Stimulated activated CD4-positive, alpha-beta T cell treated with anti-CD3 and anti-CD28 coated beads, Interleukin-15, amount 100 ng/mL, for 48 hours (primary cell): ENCODE data around the gene KIF16B.
"Not testable (repeated sequence)": the region's sequence is repeated elsewhere in the genome, so short reads cannot be mapped to it uniquely, and the experiment has no call there.

Source experiments
- DNase-seq, 2 donors: peaks; one replicate each; pipeline ENCODE4 v3.0.0-alpha.2; 2020; ENCODE audit warnings: low read depth in 2 of 2

KIF16B gene

GRCh38 chr20:16519673-16520072, 53.6 kb downstream of the KIF16B start:
- DNase-seq = not testable (repeated sequence)

GRCh38 chr20:16518784-16519084, 54.5 kb downstream of the KIF16B start:
- DNase-seq = no peak

DNA sequence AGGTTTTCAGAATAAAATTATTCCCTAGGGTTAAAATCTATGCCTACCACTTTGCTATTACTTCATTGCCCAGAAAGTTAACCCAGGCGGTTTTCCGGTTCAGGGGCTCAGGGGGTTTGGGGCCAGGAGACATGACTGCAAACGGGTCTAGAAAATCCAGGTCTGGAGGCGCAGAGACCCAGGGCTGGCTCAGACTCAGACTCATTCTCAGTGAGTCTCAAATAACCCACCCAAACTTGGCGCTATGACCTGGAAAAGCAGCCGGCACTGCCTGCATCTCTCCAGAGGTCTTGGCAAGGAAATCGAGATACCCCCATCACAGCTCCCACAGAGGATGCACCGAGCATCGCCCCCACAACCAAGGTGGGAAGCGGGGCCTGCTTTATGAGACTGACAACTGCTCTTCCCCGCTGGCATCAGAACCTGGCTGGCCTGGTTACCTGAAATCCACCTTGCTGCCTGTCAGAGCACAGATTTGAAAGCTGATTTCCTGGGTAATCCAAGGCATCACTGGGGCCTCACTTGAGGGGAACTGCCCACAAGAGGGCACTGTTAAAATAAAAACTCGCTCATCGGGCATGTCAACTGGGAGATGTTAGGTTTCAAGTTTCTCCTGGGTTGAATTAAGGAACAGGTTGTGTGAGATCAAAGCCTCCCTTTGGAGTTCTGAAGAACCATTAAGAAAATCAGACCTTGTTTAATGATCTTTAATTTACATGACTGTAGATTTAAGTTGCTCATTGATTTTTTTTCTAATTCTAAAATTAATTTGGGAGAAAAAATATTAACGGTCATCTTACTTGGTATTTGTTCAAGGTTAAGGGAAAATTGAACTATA, 55.1 kb downstream of the KIF16B start:
- DNase-seq = no peak

DNA sequence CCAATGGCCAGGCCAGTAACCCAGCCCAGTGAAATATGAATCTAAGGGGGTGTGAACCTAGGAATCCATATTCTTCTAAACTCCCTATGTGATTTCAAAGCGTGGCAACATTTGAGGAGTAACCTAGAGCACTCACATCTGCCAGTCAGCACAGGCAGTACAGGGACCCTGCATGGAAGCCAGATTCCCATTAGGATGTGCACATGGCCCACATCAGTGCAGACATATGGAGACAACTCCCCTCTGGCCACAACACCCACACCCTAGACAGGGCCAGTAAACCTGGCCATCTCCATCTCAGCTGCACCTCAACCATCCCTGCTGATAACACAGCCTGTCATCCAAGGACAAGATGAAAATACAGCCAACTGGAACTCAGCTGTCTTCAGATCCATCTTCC, 56.5 kb downstream of the KIF16B start:
- no peak for DNase-seq

DNA sequence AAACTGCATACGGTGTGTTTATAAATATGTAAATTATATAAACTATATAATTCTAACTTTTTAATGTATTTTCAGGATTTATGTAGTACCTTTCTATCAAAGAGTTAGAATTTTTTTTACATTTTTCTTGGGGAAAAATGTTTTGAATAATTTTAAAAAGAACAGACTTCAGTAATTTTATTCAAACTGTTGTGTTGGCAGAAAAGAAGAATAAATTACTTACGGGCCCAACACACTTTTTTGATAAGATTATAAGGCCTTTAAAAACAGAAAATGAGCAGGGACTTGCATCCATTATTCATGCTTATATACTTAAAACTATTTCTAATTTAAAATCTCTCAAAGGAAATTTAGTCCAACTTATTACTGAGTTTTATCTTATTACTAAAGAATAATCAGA, 58.2 kb downstream of the KIF16B start:
- no peak for DNase-seq

- DNase-seq = no peak
Measured at GRCh38 chr20:16514140-16514539, 59.1 kb downstream of the KIF16B start.

- no peak for DNase-seq
Measured at GRCh38 chr20:16505894-16506293, 67.4 kb downstream of the KIF16B start.

DNA sequence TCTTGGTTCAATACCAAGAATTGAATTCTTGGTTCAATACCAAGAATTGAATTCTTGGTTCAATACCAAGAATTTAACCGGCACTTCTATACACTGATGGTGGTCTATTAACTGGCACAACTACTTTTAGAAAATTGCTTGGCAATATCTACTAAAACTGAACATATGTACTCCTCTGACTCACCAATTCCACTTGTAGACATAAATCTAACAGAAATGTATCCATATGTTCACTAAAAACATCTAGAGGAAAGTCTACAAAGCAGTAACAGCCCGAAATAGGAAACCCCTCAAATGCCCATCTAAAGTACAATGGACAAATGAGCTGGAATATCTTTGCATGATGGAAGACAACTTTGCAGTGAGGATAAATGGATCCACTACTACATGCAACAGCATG, 71.9 kb downstream of the KIF16B start:
- DNase-seq = no peak

GRCh38 chr20:16500197-16500596, 73.1 kb downstream of the KIF16B start:
- DNase-seq = no peak

DNA sequence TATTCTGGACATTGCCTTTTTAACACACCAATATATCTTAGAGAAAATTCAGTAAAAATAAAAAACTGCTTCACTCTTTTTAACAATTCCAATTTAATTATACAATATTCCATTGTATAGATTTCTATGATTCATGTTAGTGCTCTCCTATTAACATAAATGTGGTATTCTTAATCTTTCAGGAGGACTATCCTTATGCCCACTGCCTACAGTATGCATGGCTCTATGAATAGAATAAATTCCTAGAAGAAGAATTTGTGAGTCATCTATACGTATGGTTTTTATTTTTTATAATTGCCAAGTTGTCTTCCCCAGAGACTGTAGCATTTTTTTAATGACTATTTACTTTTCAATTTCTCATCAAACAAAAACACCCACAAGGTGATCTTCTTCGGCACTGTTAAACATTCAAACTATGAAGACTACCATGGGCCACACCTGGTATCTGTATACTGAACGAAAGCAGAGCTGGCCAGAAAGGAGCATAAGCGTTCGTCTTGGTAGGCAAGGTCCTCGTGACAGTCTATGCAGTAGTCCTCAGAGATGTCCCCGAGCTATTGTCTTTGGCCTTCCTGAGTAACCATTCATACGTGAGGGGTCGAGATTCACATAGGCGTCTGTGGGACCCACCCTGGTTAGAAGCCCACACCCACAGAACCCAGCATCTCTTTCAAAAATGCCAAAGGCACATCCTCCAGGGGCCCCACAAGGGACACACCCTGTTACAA, 74.6 kb downstream of the KIF16B start:
- no peak for DNase-seq

- DNase-seq = no peak
Measured at GRCh38 chr20:16497896-16498295, 75.4 kb downstream of the KIF16B start.

- no peak for DNase-seq
Measured at GRCh38 chr20:16493486-16493885, 79.8 kb downstream of the KIF16B start.

DNA sequence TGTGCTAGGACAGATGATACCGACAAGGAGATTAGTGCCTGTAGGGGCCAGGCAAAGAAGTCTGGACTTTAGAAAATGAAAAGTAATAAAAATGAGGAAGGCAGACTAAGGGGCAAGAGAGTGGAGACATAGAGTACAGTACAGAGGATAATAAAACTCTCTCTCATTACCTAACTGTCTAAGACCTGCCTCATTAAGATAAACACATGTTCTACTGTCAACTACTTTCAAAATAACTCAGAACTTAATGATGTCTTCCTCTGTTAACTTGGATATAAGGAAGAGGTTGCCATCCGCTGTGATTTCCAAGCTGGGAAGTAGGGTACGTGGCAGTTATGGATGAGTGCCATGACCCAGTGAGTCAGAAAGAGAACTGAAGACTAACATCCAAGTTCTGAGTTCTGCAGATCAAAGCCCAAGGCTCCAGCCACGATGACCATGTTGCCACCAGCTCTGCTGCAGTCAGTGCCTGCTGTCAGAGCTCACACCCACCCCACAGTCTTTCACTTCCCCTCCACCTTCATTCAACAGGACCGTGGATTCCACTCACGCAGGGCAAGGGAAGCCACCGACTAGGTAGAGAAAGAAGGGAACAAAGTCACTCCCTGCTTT, 81.8 kb downstream of the KIF16B start:
- no peak for DNase-seq

DNA sequence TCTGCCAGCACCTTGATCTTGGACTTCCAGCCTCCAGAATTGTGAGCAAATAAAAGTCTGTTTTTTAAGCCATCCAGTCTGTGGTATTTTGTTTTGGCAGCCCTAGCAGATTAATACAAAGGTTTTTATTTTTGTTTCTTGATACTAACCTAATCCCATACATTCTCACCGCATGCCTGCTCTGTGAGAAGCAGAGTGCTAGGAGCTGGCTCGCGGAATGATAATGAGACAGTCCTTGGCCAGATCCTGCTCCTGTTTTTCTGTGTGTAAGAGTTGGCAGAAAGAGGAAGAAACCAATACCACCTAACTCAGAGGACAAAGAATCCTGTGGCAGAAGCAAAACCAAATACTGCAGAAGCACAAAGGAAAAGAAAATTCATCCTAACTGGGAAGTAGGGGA, 82.6 kb downstream of the KIF16B start:
- DNase-seq = no peak

- DNase-seq = no peak
Measured at GRCh38 chr20:16488616-16489015, 84.6 kb downstream of the KIF16B start.

GRCh38 chr20:16488086-16488485, 85.2 kb downstream of the KIF16B start:
- DNase-seq = no peak

- no peak for DNase-seq
Measured at GRCh38 chr20:16486532-16486931, 86.7 kb downstream of the KIF16B start.

DNA sequence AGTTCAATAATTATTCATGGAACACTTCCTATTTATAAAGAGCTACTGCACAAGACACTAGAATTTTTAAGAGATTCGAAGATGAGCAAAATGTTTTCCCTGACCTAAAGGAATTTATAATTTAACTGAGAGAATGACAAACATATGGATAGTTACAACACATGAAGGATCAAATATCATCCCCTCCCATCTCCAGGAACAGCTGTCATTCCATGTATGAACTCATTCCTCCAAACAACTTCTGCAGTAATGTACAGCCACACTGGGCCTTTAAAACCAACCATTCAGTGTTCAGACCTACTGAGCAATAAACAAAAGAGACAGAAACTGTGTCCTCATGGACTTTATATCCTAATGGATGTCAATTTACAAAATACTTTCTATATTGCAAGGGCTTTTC, 87.8 kb downstream of the KIF16B start:
- no peak for DNase-seq

- DNase-seq = no peak
Measured at GRCh38 chr20:16483024-16483423, 90.2 kb downstream of the KIF16B start.

DNA sequence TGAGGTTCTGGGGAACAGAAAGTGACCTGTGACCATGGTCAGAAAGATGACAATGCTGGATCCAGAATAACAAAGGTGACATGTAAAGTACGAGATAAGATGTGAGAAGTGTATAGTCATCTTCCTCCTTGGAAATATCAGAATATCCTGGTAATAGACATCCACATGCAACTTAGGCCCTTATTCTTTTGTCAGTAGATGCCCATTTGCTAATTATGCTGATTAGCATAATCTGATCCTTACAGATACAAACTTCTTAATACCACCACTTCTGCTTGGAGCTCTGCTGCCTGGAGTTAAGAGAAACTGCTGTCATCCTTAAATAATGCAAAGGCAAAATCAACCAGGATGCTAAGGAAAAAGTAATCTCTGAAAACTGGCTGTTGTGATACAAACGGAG, 91.3 kb downstream of the KIF16B start:
- no peak for DNase-seq

DNA sequence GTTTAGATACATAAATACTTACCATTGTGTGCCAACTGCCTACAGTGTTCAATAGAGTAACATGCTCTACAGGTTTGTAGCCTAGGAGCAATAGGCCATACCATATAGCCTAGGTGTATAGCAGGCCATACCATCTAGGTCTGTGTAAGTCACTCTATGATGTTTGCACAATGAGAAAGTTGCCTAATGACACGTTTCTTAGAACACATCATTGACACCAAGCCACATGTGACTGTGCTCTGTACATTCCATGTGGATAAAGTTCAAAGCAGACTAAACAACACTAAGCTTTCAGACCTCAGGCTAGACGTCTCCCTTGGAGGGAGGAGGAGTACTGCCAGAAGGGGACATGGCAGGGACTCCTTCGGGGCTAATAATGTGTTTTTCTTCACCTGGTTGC, 93.6 kb downstream of the KIF16B start:
- no peak for DNase-seq

GRCh38 chr20:16477632-16478031, 95.6 kb downstream of the KIF16B start:
- no peak for DNase-seq

DNA sequence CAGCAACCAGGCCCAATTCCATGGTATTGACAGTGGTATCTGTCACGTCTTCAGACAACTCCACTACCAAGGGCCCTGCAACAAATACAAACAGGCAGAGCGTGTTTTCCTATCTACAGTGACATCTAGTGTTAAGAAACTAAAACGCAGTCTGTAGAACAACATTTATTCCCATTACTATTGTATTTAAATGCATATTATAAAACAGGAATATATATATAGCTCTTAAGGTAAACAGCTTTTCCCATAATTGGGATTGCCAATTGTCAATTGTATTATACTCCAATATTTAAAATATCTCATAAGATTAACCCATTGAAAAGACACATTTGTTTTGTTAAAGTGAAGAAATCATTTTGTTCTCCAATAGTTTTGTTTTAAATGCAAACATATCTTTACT, 97.2 kb downstream of the KIF16B start:
- DNase-seq = no peak
